Stimulated activated CD8-positive, alpha-beta memory T cell treated with anti-CD3 and anti-CD28 coated beads, Interleukin-12 subunit alpha, Interleukin-12 subunit beta, amount 100 ng/mL, for 1 hour (primary cell): ENCODE results near the gene B4GALT5.
"Not testable (repeated sequence)": the region's sequence is repeated elsewhere in the genome, so short reads cannot be mapped to it uniquely, and the experiment has no call there.

Experiments
- DNase-seq: peaks from one replicate; pipeline ENCODE4 v3.0.0-alpha.2; 2020; ENCODE audit warnings: low read depth

The B4GALT5 gene, protein sequence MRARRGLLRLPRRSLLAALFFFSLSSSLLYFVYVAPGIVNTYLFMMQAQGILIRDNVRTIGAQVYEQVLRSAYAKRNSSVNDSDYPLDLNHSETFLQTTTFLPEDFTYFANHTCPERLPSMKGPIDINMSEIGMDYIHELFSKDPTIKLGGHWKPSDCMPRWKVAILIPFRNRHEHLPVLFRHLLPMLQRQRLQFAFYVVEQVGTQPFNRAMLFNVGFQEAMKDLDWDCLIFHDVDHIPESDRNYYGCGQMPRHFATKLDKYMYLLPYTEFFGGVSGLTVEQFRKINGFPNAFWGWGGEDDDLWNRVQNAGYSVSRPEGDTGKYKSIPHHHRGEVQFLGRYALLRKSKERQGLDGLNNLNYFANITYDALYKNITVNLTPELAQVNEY

DNA sequence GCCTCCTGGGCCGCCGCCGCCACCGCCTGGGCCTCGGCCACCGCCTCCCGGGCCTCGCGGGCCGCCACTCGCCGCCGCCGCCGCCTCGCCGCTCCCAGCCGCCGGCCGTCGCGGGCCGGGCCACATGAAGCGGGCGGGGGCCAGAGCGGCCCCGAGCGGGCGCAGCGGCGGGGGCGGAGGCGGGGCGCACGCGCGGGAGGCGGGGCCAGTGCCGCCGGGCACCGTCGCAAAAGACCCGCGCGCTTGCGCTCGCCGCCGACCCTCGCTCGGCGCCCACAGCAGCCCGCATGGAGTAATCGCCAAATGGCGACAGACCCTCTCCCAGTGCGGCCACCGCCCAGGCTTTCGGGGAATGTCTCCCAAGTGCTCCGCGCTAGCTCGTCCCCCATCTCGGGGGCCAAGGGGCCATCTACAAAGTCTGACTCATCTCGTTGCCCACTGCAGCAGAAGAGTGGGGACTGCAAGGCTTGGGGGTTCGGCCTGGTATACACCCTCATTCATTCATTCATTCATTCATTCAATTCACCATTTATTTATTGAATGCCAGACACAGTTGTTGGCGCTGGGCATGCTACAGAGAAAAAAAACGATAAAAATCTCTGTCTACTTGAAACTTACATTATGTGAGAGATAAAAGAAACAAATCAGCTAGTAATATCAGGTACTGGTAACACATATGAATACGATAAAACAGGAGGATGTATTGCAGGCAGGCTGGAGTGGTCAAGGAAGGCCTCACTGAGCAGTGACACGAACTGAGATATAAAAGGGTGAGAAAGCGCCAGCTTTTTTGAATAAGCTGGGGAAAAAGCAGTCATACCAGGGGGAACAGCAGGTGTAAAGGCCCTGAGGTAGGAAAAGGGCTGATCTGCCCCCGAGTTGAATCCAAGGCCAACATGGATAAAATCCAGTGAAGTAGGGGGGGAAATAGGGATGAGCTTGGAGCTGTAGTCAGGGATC is at the start of gene B4GALT5:
B4GALT5 (minus strand) TSS at position 126 of the 960 bp plus-strand sequence. CDS start 188 bp downstream, outside the sequence.
- no peak for DNase-seq

DNA sequence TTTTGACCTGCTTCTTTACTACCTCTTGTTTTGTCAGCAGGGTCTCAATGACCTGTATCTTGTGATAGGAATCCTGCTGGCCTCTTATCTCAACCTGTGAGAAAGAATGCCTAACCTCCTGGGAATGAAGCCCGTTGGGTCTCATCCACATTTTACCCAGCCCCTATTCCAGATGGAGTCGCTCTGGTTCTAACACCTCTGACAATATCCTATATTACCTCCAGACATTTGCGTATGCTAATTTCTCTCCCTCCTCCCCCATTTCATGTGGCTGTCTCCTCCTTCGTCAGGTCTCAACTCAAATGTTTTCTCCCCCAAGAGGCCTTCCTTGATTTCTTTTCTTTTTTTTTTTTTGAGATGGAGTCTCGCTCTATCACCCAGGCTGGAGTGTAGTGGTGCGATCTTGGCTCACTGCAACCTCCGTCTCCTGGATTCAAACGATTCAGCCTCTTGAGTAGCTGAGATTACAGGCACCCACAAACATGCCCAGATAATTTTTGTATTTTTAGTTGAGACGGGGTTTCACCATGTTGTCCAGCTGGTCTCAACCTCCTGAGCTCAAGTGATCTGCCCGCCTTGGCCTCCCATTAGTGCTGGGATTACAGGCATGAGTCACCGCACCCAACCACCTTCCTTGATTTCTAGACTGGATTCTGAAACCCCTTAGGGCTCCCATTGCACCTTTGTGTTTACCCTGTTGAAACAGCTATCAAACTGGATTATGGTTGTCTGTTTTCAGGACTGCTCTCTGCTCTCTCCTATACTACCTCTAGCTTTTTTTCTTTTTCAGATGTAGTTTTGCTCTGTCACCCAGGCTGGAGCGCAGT is 49.5 kb upstream of the B4GALT5 start:
- DNase-seq: no peak

DNA sequence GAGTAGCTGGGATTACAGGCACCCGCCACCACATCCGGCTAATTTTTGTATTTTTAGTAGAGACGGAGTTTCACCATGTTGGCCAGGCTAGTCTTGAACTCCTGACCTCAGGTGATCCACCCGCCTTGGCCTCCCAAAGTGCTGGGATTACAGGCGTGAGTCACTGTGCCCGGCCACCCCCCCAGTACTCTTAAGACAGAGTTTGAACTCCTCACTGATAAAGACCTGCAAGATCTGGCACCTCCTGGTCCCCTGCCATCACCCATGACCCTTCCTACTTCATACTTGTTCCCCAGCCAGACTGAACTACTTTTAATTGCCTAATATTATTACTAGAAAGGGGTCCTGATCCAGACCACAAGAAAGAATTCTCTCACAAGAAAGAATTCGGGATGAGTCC is 48.2 kb upstream of the B4GALT5 start:
- DNase-seq: not testable (repeated sequence)

DNA sequence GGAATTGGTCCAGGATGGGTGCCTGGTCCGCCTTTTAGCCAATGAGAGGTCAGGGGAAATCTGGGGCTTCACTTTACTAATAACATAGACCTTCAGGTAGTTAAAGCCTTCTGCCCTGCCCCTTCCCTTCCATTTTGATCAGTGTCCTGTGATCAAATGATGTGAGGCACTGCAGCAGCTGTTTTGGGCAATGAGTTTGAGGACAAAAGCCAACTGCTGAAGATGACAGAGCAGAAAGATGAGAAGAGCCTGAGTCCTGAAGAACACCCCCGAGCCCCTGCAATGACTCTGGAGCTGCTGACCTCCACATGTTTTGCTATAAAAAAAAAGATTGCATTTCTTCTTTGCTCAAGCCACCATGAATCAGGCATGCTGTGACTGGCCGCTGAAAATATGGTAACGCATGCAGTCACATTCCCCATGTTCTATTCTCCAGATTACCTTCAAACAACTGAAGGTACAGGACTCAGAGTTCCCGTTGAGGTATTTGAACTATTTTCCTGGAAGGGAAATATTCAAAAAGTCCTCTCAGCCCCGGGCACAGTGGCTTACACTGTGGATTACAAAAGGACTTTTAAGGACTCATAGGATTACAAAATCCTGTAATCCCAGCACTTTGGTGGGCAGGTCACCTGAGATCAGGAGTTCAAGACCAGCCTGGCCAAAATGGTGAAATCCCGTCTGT is 45.7 kb upstream of the B4GALT5 start:
- no peak for DNase-seq

DNA sequence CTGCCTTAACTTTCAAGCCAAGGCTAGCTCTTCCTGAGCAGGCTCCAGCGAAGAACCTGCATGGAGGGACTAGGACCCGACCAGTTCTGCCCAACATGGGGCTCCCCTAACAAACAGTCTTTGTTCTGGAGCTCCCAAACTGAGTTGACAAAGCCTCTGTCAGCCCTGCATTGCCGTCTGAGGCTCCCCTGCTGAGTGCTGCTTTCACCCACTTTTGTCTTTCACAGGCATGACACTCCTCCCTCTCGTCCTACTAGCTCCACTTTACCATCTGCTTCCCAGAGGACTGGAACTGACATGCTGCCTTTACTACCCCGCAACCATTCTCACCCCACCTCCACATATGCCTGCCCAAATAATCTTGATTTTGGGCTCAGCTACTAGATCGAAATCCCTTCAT is 45.1 kb upstream of the B4GALT5 start:
- no peak for DNase-seq

DNA sequence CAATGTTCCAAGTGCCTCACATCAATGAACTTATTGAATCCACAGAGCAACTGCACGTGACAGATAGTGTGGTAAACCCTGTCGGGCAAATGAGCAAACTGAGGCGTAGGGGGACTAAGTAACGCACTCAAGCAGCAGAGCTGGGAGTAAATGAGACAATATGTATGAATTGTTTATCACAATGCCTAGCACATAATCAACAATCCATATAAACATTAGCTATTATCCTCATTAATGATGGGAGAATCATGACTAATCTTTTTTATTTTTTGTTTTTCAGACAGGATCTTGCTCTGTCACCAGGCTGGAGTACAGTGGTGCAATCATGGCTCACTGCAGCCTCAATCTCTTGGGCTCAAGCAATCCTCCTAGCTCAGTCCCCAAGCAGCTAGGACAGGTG is 43.9 kb upstream of the B4GALT5 start:
- no peak for DNase-seq

DNA sequence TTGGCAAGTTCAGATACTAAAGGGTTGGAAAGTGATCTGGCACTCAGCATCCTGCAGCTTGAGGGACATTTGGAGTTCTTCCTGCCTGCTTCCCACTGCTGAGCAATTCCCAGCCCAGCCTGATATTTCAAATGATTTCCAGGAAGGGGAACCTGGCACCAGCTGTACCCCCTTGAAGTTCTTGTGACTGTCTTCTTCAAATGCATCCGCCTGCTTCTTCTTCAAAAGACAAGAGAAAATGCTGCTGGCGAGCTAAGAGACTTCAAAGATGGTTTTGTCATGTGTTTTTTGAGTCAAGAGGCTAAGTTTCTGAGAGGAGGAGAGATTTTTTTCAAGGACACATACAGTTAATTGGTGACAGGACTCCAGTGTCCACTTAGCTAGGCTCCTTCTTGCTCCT is 42.6 kb upstream of the B4GALT5 start:
- DNase-seq: no peak

DNA sequence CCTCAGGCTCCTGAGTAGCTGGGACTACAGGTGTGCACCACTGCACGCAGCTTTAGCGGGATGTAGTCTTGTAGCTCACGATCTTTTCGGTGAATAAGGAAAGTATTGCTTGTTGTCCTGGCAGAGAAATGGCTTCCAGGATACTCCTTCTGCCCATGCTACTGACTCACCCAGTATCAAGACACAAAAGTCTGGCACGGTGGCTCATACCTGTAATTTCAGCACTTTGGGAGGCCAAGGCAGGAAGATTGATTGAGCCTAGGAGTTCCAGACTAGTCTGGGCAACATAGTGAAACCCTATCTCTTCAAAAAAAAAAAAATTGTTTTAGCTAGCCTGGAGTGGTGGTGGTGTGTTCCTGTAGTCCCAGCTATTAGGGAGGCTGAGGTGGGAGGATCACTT is 40.9 kb upstream of the B4GALT5 start:
- DNase-seq: no peak

DNA sequence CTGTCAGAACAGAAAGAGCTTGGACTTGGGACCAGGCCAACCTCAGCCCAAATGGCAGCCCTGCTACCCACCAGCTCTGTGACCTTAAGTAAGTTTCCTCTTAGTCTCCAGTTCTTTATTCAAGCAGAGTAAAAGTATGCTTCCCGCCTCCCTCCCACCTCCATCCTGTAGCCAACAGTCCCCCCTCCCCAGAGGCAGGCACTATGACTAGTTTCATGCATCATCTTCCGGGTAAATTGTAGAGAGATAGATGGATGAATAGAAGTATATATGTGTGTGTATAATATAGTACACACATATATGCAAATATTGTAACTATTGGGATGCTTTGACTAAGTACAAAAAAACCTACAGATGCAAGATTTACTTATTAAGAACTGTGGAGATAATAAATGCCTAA is 39.5 kb upstream of the B4GALT5 start:
- DNase-seq: no peak

DNA sequence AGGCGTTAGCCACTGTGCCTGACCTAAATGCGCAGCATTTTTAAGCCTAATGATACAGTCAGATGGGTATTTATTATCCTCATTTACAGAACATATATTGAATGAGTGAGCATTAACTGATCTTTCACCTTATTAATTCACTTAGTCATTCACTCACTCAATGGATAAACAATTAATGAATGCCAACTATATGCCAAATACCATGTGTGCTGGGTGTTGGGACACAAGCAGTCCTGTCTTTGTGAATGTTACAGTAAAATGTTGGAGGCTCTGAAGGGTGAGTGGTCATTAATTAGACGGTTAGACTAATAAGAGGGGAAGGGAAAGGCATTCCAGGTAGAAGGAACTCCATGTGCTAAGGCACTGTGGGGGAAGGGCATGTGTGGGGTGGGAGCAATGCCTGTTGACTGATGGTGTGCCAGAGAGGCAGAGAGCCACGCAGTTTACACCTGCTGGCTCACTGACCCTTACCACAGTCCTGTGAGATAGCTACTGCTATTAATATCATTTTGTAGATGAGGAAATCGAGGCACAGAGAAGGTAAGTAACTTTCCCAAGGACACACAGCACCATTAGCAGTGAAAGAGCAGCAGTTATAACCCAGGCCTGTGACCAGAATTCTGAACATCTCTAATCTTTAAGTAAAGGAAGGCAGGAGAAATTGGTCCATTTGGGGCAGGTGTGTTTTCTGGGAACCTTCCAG is 38.7 kb upstream of the B4GALT5 start:
- DNase-seq: no peak

DNA sequence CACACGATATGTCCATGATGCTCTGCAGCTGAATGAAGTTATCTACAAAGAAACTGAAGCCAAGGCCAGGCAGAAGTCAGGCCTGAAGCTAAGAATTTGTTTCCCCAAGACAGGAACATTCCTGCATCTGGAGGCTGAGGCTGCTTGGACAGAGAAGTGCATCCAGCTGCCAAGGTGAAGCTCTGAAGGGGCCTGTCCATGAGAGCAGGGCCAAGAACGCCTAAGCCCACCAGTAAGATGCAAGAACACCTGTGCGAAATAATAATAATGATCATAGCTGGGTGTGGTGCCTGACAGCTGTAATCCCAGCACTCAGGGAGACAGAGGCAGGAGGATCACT is 37.7 kb upstream of the B4GALT5 start:
- no peak for DNase-seq

DNA sequence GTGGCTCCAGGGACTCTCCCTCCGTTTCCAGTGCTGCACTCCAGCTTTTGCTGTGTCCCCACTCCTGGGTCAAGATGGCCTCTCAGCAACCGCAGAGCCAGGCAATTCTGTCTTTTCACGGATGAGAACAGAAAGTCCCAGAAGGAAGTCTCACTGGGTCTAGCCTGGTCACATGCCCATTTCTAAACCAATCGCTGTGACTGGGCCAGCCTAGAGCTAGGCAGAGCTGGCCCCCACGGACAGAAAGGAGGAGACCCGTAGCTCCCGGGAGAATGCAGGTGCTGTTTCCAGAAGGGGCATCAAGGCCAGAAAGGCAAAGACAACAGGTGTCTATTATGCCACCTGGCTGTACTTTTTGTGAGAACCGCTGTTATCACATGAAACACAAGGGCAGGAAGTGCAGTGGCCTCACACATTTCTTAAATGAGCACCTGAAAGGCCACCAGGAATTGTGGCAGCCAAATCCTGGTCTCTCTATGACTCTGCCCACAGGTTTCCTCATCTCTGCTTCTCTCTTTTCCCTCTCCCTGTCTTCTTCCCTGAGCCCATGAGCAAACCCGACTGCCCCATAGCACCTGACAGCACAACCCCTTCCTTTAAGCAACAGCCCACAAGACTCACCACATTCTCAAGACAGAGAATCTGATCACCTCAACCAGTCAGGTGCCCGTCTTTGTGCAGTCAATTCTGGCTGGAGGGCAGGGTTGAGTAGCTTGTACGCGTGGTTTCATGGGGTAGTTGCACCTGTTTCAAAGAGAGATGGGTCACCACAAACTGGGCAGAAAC is 37.1 kb upstream of the B4GALT5 start:
- no peak for DNase-seq

DNA sequence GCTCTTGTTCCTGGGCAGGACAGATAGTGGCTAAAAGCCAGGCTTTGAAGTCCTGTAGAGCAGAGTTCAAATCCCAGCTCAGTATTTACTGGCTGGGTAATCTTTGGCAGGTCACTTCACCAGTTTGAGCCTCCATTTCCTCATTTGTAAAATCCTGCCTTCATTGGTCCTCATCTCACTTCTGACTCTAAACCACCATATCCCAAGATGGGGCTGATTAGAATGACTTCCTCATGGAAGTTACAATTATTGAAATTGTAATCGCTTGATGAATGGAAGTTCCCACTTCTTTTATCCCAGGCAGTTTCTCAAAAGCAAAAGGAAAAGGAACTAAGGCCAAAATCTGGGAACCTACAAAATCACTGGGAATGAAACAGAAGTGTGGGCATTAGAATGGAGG is 35.9 kb upstream of the B4GALT5 start:
- DNase-seq: no peak

DNA sequence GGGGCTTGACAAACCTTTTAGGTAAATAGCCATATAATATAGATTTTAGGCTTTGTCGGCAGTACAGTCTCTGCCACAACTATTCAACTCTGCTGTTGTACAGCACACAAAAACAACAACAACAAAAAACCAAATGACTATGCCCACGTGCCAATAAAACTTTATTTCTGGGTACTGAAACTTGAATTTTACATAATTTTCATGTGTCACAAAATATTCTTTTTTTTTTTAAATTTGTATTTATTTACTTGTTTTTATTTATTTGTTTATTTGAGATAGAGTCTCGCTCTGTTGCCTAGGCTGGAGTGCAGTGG is 34.8 kb upstream of the B4GALT5 start:
- DNase-seq: no peak

DNA sequence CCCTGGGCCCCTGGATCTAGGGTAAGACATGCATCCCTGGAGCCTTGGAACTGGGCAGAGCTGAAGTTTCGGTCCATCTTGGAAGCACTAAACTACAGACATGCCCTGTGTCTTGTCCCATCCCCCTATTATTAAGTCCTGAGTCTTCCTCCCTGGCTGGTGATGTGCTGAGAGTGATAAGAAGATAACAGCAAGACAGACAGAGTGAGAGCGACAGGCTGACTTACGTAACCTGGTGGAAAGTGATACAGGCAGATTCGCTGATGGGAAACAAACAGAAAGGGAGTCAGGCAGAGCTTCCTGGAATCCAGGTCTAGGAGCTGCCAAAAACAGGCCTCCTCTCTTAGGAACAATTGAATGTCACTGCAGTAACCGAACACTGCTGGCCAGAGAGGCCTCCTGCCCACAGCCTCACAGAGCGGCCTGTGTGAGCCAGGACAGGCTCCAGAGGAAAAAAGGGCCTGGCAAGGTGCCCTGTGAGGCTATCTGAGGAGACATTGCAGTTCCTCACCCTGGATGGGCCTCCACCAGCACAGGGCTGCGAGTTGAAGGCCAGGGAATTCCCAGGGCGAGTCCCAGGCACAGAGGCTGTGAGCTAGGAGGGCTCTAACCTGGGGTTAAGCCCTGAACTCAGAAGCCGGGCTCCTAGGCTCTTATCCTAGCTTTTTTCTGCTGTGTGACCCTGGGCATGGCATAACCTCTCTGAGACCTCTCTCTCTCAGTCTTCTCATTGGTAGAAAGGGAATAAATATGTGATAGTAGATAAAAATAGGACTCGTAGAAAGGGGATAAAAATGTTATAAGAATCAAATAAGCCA is 34.2 kb upstream of the B4GALT5 start:
- DNase-seq: no peak

DNA sequence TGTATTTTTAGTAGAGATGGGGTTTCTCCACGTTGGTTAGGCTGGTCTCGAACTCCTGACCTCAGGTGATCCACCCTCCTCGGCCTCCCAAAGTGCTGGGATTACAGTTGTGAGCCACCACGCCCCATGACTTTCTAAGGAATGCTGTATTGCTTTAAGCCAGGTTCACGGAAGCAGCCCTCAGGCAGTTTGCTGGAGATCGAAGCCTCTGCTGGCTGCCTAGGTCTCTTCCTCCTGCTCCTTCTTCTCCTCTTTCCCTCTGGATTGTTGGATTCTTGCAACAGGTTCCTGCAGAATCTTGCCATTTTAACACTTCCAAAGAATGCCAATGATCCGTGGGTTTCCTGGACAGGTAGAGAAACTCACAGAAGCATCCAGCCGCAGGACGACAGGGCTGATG is 29.3 kb upstream of the B4GALT5 start:
- no peak for DNase-seq

DNA sequence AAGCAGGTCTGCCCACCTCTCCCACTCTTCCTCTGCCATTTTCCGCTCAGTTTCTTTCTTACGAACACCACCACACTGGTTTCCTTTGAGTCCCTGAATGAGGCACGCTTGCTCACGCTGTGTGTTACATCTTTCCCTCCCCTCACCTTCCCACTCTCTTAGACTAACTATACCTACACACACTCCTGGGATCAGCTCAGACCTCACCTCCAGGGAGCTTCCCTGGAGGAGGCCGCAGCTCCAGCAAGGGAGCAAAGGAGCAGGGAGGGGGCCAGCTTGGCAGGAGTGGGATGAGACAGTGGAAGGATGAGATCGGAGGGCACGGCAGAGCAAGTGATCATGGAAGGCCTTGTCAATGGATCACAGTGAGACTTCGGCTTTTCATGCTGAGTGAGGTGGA is 28.3 kb upstream of the B4GALT5 start:
- DNase-seq: no peak

DNA sequence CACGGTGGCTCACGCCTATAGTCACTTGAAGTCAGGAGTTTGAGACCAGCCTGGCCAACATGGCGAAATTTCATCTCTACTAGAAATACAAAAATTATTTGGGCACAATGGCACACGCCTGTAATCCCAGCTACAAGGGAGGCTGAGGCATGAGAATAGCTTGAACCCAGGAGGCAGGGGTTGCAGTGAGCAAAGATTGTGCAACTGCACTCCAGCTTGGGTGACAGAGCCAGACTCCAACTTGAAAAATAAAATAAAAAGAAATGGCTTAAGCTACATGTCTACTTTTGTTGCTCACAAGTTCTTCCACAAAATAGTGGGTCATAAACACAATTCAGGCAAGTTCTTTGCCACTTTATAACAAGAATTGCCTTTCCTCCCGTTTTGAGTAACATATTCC is 27.1 kb upstream of the B4GALT5 start:
- no peak for DNase-seq

DNA sequence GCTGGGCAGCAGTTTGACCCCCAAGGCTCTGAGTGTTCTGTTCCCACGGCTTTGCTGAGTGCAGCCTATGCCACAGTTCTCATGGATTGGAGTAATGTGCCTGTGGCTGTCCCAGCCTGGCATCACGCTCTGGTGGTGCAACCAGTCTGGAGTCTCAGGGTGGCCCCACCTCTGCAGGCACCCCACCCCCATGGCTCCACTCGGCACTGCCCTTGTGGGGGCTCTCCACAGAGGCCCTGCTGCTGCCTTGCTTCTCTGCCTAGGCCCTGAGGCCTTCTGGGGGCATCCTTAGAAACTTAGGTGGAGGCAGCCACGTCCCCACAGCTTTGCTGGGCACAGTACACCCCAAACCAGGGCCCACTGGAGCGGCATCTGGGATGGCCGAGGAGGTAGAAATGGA is 25.4 kb upstream of the B4GALT5 start:
- DNase-seq: no peak

DNA sequence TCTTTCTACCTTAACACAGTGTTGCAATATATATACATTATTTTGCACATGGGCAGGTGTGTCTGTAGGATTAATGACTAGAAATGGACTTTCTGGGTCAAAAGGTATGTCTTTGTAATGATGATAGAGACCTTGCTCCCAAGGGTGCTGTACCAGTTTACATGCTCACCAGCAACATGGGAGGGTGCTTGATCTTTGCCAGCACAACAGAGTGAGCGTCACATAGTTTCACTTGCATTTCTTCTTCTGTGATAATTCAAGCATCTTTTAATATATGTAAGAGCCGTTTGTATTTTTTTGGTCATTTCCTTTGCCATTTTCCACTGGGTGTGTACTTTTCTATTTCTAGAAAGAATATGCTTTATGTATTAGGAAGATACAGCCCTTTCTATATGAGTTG is 23.6 kb upstream of the B4GALT5 start:
- DNase-seq: no peak
